Body of pancreas (tissue), 4 donors: ENCODE data around the gene MRPL45. TPM values are rescaled to one million over a fixed set of nuclear protein-coding genes. Genes with fewer than 3 reads are reported as not detected.

Source experiments
- ATAC-seq: fragments of 150-250 bp; one replicate; pipeline ENCODE4 v1.9.1; 2016
- DNase-seq, 4 donors: peaks; one replicate each; pipeline ENCODE4 v3.0.0-alpha.2; 2019
- H3K27ac ChIP-seq, 4 donors: fragments of 200-600 bp; sonication (generic); 1 replicate in 3 of 4; 2 replicates in 1 of 4; pipeline versions ENCODE4 v1.5.1 to v1.6.1; 2016 to 2019; ENCODE audit warnings: mild to moderate bottlenecking in 1 of 4, mixed read lengths in 1 of 4, moderate library complexity in 1 of 4
- H3K27me3 ChIP-seq, 2 donors: fragments of 200-600 bp; sonication (generic); one replicate each; pipeline ENCODE4 v1.6.0; 2016; ENCODE audit warnings: mild to moderate bottlenecking in 1 of 2
- H3K36me3 ChIP-seq, 2 donors: fragments of 200-600 bp; sonication (generic); replicated peaks in 1 of 2; 2 replicates each; pipeline ENCODE4 v1.5.1; 2016; ENCODE audit warnings: low read depth in 2 of 2; ENCODE audit not compliant: insufficient read depth in 1 of 2
- H3K4me1 ChIP-seq: fragments of 200-600 bp; sonication (generic); one replicate; pipeline ENCODE4 v1.6.0; 2016
- H3K4me3 ChIP-seq, 2 donors: fragments of 200-600 bp; sonication (generic); 1 replicate in 1 of 2; 2 replicates in 1 of 2; pipeline ENCODE4 v1.5.1; 2016 to 2019
- H3K9me3 ChIP-seq, 3 donors: fragments of 200-600 bp; sonication (generic); 1 replicate in 2 of 3; 2 replicates in 1 of 3; pipeline ENCODE4 v1.5.1; 2016
- CTCF ChIP-seq, 7 experiments: fragments of 450-650 bp in 4 of 7; fragments of 200-600 bp in 3 of 7; sonication (generic) in 3 of 7; IDR thresholded peaks; one replicate each; pipeline ENCODE4 v1.5.1; 2016 to 2019; ENCODE audit warnings: antibody characterized with exemption in 7 of 7
- POLR2A ChIP-seq, 3 donors: fragments of 450-650 bp; IDR thresholded peaks; one replicate each; pipeline ENCODE4 v1.6.1; 2016; ENCODE audit warnings: antibody characterized with exemption in 3 of 3, mild to moderate bottlenecking in 2 of 3
- WGBS, 2 donors: methylation state at CpG; one replicate each; pipeline ENCODE4 v1.1.5; 2017; 5-methylcytosine and 5-hydroxymethylcytosine counted together
- intact Hi-C: fragments of 100-400 bp; cut with DNase I; formaldehyde crosslinking; loops from one replicate; pipeline ENCODE4 v1.15.1; 2023
- total RNA-seq, 2 donors: library from RNA; depleted of rRNA; stranded (reverse); fragments of >200 nt; gene quantifications; one replicate each; pipeline ENCODE4 v1.1.0, GENCODE V29; 2016

MRPL45 gene
- total RNA-seq, 2 donors from 2014 or later: 17.9 to 24.7 TPM

GRCh38 chr17:38358586-38359513 is 61.9 kb downstream of the MRPL45 start:
- 74 to 81% methylated on average over 9 of the region's 9 CpGs for WGBS, 2 donors
- Histone ChIP-seq H3K9me3 (no peaks in the 10 kb centered on the region), H3K4me3 (no peak overlapping the region), H3K27ac (peak overlapping the region in 1 of 4 donors; percentile 5), H3K4me1 (peaks cover 54% of the 10 kb centered on the region), H3K27me3 (no peaks in the 10 kb centered on the region), H3K36me3 (no peaks in the 10 kb centered on the region)
- no peak for TF ChIP-seq POLR2A (IDR thresholded peaks at IDR 0.05)
- TF ChIP-seq CTCF (IDR thresholded peaks at IDR 0.05): no peak
- ATAC-seq (no peak), DNase-seq (no peak)
- intact Hi-C loops: no loop called here

GRCh38 chr17:38361694-38362465 is 64.9 kb downstream of the MRPL45 start:
- Histone ChIP-seq H3K36me3 (no peaks in the 10 kb centered on the region), H3K27me3 (no peaks in the 10 kb centered on the region), H3K4me1 (peaks cover 24% of the 10 kb centered on the region), H3K27ac (no peak overlapping the region), H3K4me3 (no peak overlapping the region), H3K9me3 (no peaks in the 10 kb centered on the region)
- no peak for TF ChIP-seq POLR2A (IDR thresholded peaks at IDR 0.05)
- no peak for TF ChIP-seq CTCF (IDR thresholded peaks at IDR 0.05)
- intact Hi-C loops: no loop called here
- DNase-seq (no peak), ATAC-seq (no peak)
- 78 to 93% methylated on average over 5 of the region's 5 CpGs for WGBS, 2 donors

- intact Hi-C loops: no loop called here
- Histone ChIP-seq H3K27me3 (no peaks in the 10 kb centered on the region), H3K9me3 (no peaks in the 10 kb centered on the region), H3K36me3 (peaks cover 0 to 6% of the 10 kb centered on the region in 2 donors), H3K4me1 (peaks cover 12% of the 10 kb centered on the region), H3K4me3 (no peak overlapping the region), H3K27ac (no peak overlapping the region)
- ATAC-seq: no peak
- 86 to 100% methylated on average over 5 of the region's 5 CpGs for WGBS, 2 donors
- no peak for TF ChIP-seq CTCF (IDR thresholded peaks at IDR 0.05)
- TF ChIP-seq POLR2A (IDR thresholded peaks at IDR 0.05): no peak
- no peak for DNase-seq
These were observed 66.0 kb downstream of the MRPL45 start for GRCh38 chr17:38363016-38363415.

- Histone ChIP-seq H3K9me3 (no peaks in the 10 kb centered on the region), H3K36me3 (peaks cover 0 to 6% of the 10 kb centered on the region in 2 donors)
- TF ChIP-seq CTCF (IDR thresholded peaks at IDR 0.05) (no peak), POLR2A (IDR thresholded peaks at IDR 0.05) (no peak)
These were observed 67.8 kb downstream of the MRPL45 start for GRCh38 chr17:38364741-38365140.

More at GRCh38 chr17:38364741-38365140, 67.8 kb downstream of the MRPL45 start:
- 89 to 94% methylated on average over 8 of the region's 8 CpGs for WGBS, 2 donors
- no peaks in the 10 kb centered on the region for H3K27me3 ChIP-seq
- H3K27ac ChIP-seq: no peak overlapping the region
- intact Hi-C loops: no loop called here
- ATAC-seq: no peak
- no peak overlapping the region for H3K4me3 ChIP-seq
- DNase-seq: no peak
- no peaks in the 10 kb centered on the region for H3K4me1 ChIP-seq
